Mesothelial cell of epicardium (in vitro differentiated cells): ENCODE results near the gene KLF11. TPM values are rescaled to one million over a fixed set of nuclear protein-coding genes. Genes with fewer than 3 reads are reported as not detected.

Source experiments
- DNase-seq, 2 experiments: peaks; one replicate each; pipeline ENCODE4 v3.0.0; 2021; ENCODE audit warnings: low spot score in 2 of 2; ENCODE audit not compliant: unreplicated experiment in 2 of 2
- H3K27ac Mint-ChIP-seq: 2 replicates; pipeline ENCODE4 v1.8.0; 2021; ENCODE audit warnings: mixed read lengths
- H3K27me3 Mint-ChIP-seq: 2 replicates; pipeline ENCODE4 v1.8.0; 2021; ENCODE audit warnings: low read depth, mixed read lengths
- H3K36me3 Mint-ChIP-seq: 2 replicates; pipeline ENCODE4 v1.8.0; 2021; ENCODE audit warnings: mixed read lengths
- H3K4me1 Mint-ChIP-seq: 2 replicates; pipeline ENCODE4 v1.8.0; 2021; ENCODE audit warnings: mixed read lengths
- H3K4me3 Mint-ChIP-seq: 2 replicates; pipeline ENCODE4 v1.8.0; 2021; ENCODE audit warnings: mild to moderate bottlenecking, moderate library complexity, mixed read lengths
- H3K9me3 Mint-ChIP-seq: 2 replicates; pipeline ENCODE4 v1.8.0; 2021; ENCODE audit warnings: mixed read lengths
- CTCF ChIP-seq: fragments of 200-600 bp; sonication (generic); IDR thresholded peaks from one replicate; pipeline ENCODE4 v1.5.0; 2021; ENCODE audit warnings: antibody characterized with exemption; ENCODE audit not compliant: unreplicated experiment
- total RNA-seq: library from RNA; stranded (reverse); gene quantifications from 3 replicates; pipeline ENCODE4 v1.2.1, GENCODE V29; 2021

The KLF11 gene
- total RNA-seq, 1 donor from 2014 or later: 15.8 TPM

- Mint-ChIP-seq H3K36me3 (no peaks in the 10 kb centered on the region), H3K27ac (no peak overlapping the region), H3K27me3 (no peaks in the 10 kb centered on the region), H3K9me3 (no peaks in the 10 kb centered on the region), H3K4me3 (no peak overlapping the region), H3K4me1 (peaks cover 7% of the 10 kb centered on the region)
- DNase-seq: no peak
- TF ChIP-seq CTCF: no peak
These were observed 8.9 kb upstream of the KLF11 start for GRCh38 chr2:10034333-10035052.

GRCh38 chr2:10035053-10035422 is 8.3 kb upstream of the KLF11 start:
- Mint-ChIP-seq H3K27me3 (no peaks in the 10 kb centered on the region), H3K4me1 (peaks cover 5% of the 10 kb centered on the region), H3K36me3 (no peaks in the 10 kb centered on the region), H3K4me3 (no peak overlapping the region), H3K9me3 (no peaks in the 10 kb centered on the region), H3K27ac (no peak overlapping the region)
- no peak for DNase-seq
- TF ChIP-seq CTCF: no peak

GRCh38 chr2:10035633-10036032 is 7.7 kb upstream of the KLF11 start:
- Mint-ChIP-seq H3K27ac (no peak overlapping the region), H3K4me3 (no peak overlapping the region), H3K4me1 (no peaks in the 10 kb centered on the region), H3K27me3 (no peaks in the 10 kb centered on the region), H3K36me3 (no peaks in the 10 kb centered on the region), H3K9me3 (no peaks in the 10 kb centered on the region)
- no peak for DNase-seq
- TF ChIP-seq CTCF: no peak

GRCh38 chr2:10036095-10036884 is 7.1 kb upstream of the KLF11 start:
- Mint-ChIP-seq H3K4me1 (peaks cover 2% of the 10 kb centered on the region), H3K4me3 (no peak overlapping the region), H3K9me3 (no peaks in the 10 kb centered on the region), H3K27me3 (peaks cover 2% of the 10 kb centered on the region), H3K36me3 (peaks cover 2% of the 10 kb centered on the region), H3K27ac (no peak overlapping the region)
- no peak for DNase-seq
- no peak for TF ChIP-seq CTCF

GRCh38 chr2:10038123-10038522 is 5.2 kb upstream of the KLF11 start:
- Mint-ChIP-seq H3K27me3 (peaks cover 5% of the 10 kb centered on the region), H3K4me1 (peaks cover 11% of the 10 kb centered on the region), H3K9me3 (no peaks in the 10 kb centered on the region), H3K27ac (no peak overlapping the region), H3K36me3 (peaks cover 4% of the 10 kb centered on the region), H3K4me3 (no peak overlapping the region)
- no peak for DNase-seq
- no peak for TF ChIP-seq CTCF
